Suprapubic skin (tissue), 4 donors: ENCODE data around the gene PIK3CB. TPM values are rescaled to one million over a fixed set of nuclear protein-coding genes. Genes with fewer than 3 reads are reported as not detected.
"Not testable (repeated sequence)": the region's sequence is repeated elsewhere in the genome, so short reads cannot be mapped to it uniquely, and the experiment has no call there.

Source experiments
- DNase-seq, 2 donors: peaks; one replicate each; pipeline ENCODE4 v3.0.0-alpha.2; 2019; ENCODE audit warnings: low spot score in 2 of 2
- H3K27ac ChIP-seq: fragments of 200-600 bp; sonication (generic); one replicate; pipeline ENCODE4 v1.5.1; 2019
- H3K27me3 ChIP-seq: fragments of 200-600 bp; sonication (generic); one replicate; pipeline ENCODE4 v1.5.1; 2019
- H3K36me3 ChIP-seq: fragments of 200-600 bp; sonication (generic); one replicate; pipeline ENCODE4 v1.5.1; 2019
- H3K4me1 ChIP-seq: fragments of 200-600 bp; sonication (generic); one replicate; pipeline ENCODE4 v1.5.1; 2019
- H3K4me3 ChIP-seq: fragments of 200-600 bp; sonication (generic); one replicate; pipeline ENCODE4 v1.5.1; 2019; ENCODE audit warnings: mild to moderate bottlenecking
- H3K9me3 ChIP-seq: fragments of 200-600 bp; sonication (generic); one replicate; pipeline ENCODE4 v1.5.1; 2019
- EP300 ChIP-seq: sonication (generic); formaldehyde crosslinking; IDR thresholded peaks from one replicate; pipeline ENCODE4 v1.6.1; 2017; ENCODE audit warnings: antibody characterized with exemption
- POLR2A ChIP-seq, 2 donors: fragments of 450-650 bp; IDR thresholded peaks; one replicate each; pipeline ENCODE4 v1.6.1; 2017; ENCODE audit warnings: antibody characterized with exemption in 2 of 2, mild to moderate bottlenecking in 2 of 2, moderate library complexity in 2 of 2
- POLR2AphosphoS5 ChIP-seq, 3 donors: sonication (generic); formaldehyde crosslinking; IDR thresholded peaks; one replicate each; pipeline ENCODE4 v1.6.1; 2017; ENCODE audit warnings: antibody characterized with exemption in 3 of 3
- WGBS: methylation state at CpG from one replicate; pipeline ENCODE4 v1.1.5; 2018; 5-methylcytosine and 5-hydroxymethylcytosine counted together
- total RNA-seq, 4 donors: library from RNA; depleted of rRNA; stranded (reverse); fragments of >200 nt; gene quantifications; one replicate each; pipeline ENCODE4 v1.1.0, GENCODE V29; 2016
- TF ChIP-seq, protein P1 (sequence below), 2 donors: fragments of 200-600 bp in 1 of 2; fragments of 450-650 bp in 1 of 2; sonication (generic) in 1 of 2; IDR thresholded peaks; one replicate each; pipeline ENCODE4 v1.5.1; 2016 to 2019; ENCODE audit warnings: antibody characterized with exemption in 2 of 2, mild to moderate bottlenecking in 1 of 2, moderate library complexity in 1 of 2

PIK3CB gene
- total RNA-seq, 4 donors from 2014 or later = 47.4 to 66.9 (median 53.2) TPM

DNA sequence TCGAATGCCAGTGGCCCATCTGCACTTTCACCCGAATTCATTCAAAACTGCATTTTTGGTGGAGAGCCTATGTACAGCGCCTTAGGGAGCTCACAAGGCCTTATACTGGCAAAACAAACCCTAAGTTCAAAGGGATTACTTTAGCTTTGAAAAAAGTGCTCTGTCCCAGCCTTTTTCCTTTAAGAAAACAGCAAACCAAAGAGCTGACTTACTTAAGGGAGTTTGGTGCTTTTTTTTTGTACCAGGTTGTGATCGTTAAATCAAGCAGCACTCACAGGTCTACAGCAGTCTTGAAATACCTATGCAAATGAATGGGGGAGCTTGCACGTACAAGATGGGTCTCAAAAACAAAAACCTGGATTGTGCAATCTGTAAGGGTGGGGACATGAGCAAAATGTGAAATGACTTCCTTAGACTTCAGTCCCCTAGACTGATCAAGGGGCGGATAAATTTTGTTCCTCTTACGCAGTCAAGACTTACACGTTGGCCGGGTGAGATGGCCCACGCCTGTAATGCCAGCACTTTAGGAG is 11.6 kb upstream of the PIK3CB start:
- 49% methylated on average over 10 of the region's 10 CpGs for WGBS
- H3K9me3 ChIP-seq = no peaks in the 10 kb centered on the region
- no peak for DNase-seq
- TF ChIP-seq POLR2A (IDR thresholded peaks at IDR 0.05) = no peak
- TF ChIP-seq, protein P1, sequence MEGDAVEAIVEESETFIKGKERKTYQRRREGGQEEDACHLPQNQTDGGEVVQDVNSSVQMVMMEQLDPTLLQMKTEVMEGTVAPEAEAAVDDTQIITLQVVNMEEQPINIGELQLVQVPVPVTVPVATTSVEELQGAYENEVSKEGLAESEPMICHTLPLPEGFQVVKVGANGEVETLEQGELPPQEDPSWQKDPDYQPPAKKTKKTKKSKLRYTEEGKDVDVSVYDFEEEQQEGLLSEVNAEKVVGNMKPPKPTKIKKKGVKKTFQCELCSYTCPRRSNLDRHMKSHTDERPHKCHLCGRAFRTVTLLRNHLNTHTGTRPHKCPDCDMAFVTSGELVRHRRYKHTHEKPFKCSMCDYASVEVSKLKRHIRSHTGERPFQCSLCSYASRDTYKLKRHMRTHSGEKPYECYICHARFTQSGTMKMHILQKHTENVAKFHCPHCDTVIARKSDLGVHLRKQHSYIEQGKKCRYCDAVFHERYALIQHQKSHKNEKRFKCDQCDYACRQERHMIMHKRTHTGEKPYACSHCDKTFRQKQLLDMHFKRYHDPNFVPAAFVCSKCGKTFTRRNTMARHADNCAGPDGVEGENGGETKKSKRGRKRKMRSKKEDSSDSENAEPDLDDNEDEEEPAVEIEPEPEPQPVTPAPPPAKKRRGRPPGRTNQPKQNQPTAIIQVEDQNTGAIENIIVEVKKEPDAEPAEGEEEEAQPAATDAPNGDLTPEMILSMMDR (IDR thresholded peaks at IDR 0.05) = no peak
- no peak for TF ChIP-seq POLR2AphosphoS5 (IDR thresholded peaks at IDR 0.05)
- no peak for TF ChIP-seq EP300
- H3K4me3 ChIP-seq = no peak overlapping the region
- H3K4me1 ChIP-seq = peaks cover 8% of the 10 kb centered on the region
- no peaks in the 10 kb centered on the region for H3K27me3 ChIP-seq
- no peaks in the 10 kb centered on the region for H3K36me3 ChIP-seq
- H3K27ac ChIP-seq = no peak overlapping the region

DNA sequence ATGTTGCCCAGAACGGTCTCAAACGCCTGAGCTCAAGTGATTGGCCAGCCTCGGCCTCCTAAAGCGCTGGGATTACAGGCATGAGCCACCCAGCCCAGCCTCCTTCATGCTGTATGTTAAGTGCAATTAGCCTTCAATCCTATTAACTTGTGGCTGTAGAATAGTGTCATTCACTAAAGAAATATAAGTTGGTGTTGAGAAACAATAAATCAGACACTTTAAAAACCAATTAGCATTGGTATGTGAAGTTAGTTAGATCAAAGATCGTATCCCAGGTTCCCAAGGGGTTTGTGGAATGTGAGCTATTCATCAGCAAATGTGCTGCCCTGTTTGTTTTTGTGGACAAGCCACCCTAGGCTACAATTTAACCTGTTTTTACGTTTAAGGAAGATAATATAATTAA is 11.0 kb upstream of the PIK3CB start:
- Histone ChIP-seq H3K4me3 (no peak overlapping the region), H3K27me3 (no peaks in the 10 kb centered on the region), H3K9me3 (no peaks in the 10 kb centered on the region), H3K36me3 (no peaks in the 10 kb centered on the region), H3K4me1 (peaks cover 8% of the 10 kb centered on the region), H3K27ac (no peak overlapping the region)
- no peak for TF ChIP-seq POLR2A (IDR thresholded peaks at IDR 0.05)
- WGBS = 57% methylated on average over 6 of the region's 6 CpGs
- no peak for DNase-seq

DNA sequence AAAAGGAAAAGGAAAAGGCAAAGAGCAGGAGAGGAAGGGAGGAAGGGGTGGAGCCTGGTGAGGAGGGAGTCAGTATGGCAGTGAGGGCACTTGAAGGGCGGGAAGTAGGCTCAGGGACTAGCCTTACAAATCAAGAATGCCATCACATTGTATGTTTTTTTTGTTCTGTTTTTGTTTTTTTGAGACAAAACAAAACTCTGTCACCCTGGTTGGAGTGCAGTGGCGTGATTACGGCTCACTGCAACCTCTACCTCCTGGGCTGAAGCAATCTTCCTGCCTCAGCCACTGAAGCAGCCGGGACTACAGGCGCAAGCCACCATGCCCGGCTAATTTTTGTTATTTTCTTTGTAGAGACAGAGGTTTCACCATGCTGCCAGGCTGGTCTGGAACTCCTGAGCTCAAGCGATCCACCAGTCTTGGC is 10.5 kb upstream of the PIK3CB start:
- no peak overlapping the region for H3K27ac ChIP-seq

DNA sequence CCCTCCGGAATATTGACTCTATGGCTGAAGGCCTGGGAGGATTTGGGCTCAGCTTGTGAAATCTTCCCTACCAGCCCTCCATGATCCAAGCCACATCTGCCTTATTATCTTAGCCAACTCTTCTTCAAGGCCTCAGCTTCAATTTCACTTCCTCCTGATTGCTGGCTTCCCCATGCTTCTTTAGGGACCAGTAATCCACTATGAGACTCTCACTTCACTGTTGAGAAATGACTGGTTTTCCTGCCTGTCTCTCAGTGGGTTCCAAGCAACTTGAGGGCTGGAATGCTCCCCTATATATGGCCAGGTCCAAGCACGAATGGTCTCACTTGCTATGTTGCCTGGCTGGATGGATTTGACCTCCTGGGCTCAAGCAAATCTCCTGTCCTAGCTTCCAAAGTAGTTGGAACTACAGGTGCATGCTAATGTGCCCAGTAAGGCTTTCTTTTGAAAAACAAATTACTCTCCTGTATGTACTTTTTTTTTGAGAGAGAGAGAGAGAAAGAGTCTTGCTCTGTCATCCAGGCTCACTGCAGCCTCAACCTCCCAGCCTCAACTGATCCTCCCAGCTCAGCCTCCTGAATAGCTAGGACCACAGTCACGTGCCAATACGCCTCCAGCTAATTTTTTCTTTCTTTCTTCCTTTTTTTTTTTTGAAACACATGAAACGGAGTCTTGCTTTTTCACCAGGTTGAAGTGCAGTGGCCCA is 7.9 kb upstream of the PIK3CB start:
- no peaks in the 10 kb centered on the region for H3K9me3 ChIP-seq
- 86% methylated on average over 5 of the region's 5 CpGs for WGBS
- no peak for DNase-seq
- no peak overlapping the region for H3K4me3 ChIP-seq
- no peak overlapping the region for H3K27ac ChIP-seq
- no peaks in the 10 kb centered on the region for H3K36me3 ChIP-seq
- TF ChIP-seq POLR2AphosphoS5 (IDR thresholded peaks at IDR 0.05) (no peak), EP300 (no peak), POLR2A (IDR thresholded peaks at IDR 0.05) (no peak)
- TF ChIP-seq, protein P1 (IDR thresholded peaks at IDR 0.05) = no peak
- H3K4me1 ChIP-seq = peaks cover 8% of the 10 kb centered on the region
- H3K27me3 ChIP-seq = no peaks in the 10 kb centered on the region

More for the DNA sequence above, 10.5 kb upstream of the PIK3CB start:
- 82% methylated on average over 7 of the region's 7 CpGs for WGBS
- TF ChIP-seq POLR2A (IDR thresholded peaks at IDR 0.05) = no peak
- TF ChIP-seq EP300 = no peak
- TF ChIP-seq POLR2AphosphoS5 (IDR thresholded peaks at IDR 0.05) = no peak
- TF ChIP-seq, protein P1 (IDR thresholded peaks at IDR 0.05) = no peak
- no peaks in the 10 kb centered on the region for H3K27me3 ChIP-seq
- no peaks in the 10 kb centered on the region for H3K9me3 ChIP-seq
- H3K4me1 ChIP-seq = peaks cover 8% of the 10 kb centered on the region
- H3K36me3 ChIP-seq = no peaks in the 10 kb centered on the region
- no peak for DNase-seq
- H3K4me3 ChIP-seq = no peak overlapping the region

DNA sequence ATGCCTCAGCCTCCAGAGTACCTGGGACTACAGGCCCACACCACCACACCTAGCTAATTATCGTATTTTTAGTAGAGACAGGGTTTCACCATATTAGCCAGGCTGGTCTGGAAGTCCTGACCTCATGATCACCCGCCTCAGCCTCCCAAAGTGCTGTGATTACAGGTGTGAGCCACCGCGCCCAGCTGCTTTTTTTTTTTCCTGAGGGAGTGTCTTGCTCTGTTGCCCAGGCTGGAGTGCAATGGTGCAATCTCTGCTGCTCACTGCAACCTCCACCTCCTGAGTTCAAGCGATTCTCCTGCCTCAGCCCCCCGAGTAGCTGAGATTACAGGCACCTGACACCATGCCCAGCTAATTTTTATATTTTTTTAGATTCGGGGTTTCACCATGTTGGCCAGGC is 3.7 kb upstream of the PIK3CB start:
- WGBS = over 99% methylated on average over 7 of the region's 7 CpGs
- not testable (repeated sequence) for H3K27ac ChIP-seq, H3K36me3 ChIP-seq, H3K4me3 ChIP-seq, DNase-seq, H3K9me3 ChIP-seq, H3K27me3 ChIP-seq
- H3K4me1 ChIP-seq = peaks cover 13% of the 10 kb centered on the region

DNA sequence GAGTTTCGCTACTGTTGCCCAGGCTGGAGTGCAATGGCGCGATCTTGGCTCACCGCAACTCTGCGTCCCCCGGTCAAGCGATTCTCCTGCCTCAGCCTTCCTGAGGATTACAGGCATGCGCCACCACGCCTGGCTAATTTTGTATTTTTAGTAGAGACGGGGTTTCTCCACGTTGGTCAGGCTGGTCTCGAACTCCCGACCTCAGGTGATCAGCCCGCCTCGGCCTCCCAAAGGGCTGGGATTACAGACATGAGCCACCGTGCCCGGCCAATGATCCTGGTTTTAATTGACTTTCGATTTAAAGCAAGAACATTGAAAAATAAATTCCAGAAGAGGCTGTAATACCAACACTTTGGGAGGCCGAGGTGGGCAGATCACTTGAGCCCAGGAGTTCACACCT is 1.1 kb upstream of the PIK3CB start:
- not testable (repeated sequence) for H3K9me3 ChIP-seq, H3K27me3 ChIP-seq, H3K4me3 ChIP-seq, DNase-seq, H3K36me3 ChIP-seq
- Histone ChIP-seq H3K27ac (peak overlapping the region; percentile 97), H3K4me1 (peaks cover 20% of the 10 kb centered on the region)
- 93% methylated on average over 19 of the region's 19 CpGs for WGBS

DNA sequence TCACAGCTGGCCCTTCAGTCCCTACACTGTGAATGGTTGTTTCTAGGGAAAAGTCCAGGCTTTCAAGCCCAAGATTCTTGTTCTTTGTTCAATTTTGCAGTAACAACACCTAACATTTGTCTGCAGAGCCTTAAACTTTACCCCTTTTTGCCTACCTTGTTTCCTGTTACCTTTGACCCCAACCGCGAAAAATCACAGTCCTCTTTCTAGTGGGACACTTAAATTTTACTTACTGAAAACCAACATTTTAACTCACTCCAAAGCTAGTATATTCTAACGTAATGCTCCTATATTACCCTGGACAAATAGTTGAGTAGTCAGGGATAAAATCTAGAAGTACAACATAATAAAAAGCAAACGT is 649 bp upstream of the PIK3CB start:
- TF ChIP-seq, protein P1 (IDR thresholded peaks at IDR 0.05) = no peak
- no peak for TF ChIP-seq POLR2AphosphoS5 (IDR thresholded peaks at IDR 0.05)
- no peak for TF ChIP-seq EP300
- no peak for TF ChIP-seq POLR2A (IDR thresholded peaks at IDR 0.05)
- 33% methylated on average over 4 of the region's 4 CpGs for WGBS

More for the DNA sequence above, 649 bp upstream of the PIK3CB start:
- peak overlapping the region; percentile 97 for H3K27ac ChIP-seq
- DNase-seq = no peak
- no peaks in the 10 kb centered on the region for H3K9me3 ChIP-seq
- H3K27me3 ChIP-seq = no peaks in the 10 kb centered on the region
- peaks cover 20% of the 10 kb centered on the region for H3K4me1 ChIP-seq
- H3K4me3 ChIP-seq = peak overlapping the region; percentile 98
- H3K36me3 ChIP-seq = no peaks in the 10 kb centered on the region
